B cell (primary cell): ENCODE results near the gene PDE3A. TPM values are rescaled to one million over a fixed set of nuclear protein-coding genes. Genes with fewer than 3 reads are reported as not detected.

Experiments
- ATAC-seq: fragments of 200-7000 bp; cut with Tn5 transposase; one replicate; pipeline ENCODE4 v1.10.0; 2021; ENCODE audit warnings: low read depth, mild to moderate bottlenecking, moderate number of reproducible peaks, moderate library complexity
- CTCF ChIA-PET: fragments of 350-600 bp; sonication (Branson Sonifier 250); formaldehyde crosslinking; loops from one replicate; lab custom pipeline; 2021; ENCODE audit warnings: antibody characterized with exemption, inconsistent platforms; lab: Charles Lee
- POLR2A ChIA-PET: fragments of 350-600 bp; sonication (Branson Sonifier 250); formaldehyde crosslinking; loops from one replicate; lab custom pipeline; 2021; ENCODE audit warnings: antibody characterized with exemption; lab: Charles Lee
- DNase-seq: peaks from one replicate; pipeline ENCODE4 v3.0.0; 2013
- H2AFZ ChIP-seq: 2 replicates; pipeline ENCODE4 v1.6.1; 2012; ENCODE audit warnings: mild to moderate bottlenecking, low read depth, low read length; ENCODE audit not compliant: insufficient read depth, poor library complexity, severe bottlenecking
- H3K27ac ChIP-seq, 2 donors: 1 replicate in 1 of 2; 2 replicates in 1 of 2; pipeline ENCODE4 v1.5.1; 2012 to 2013; ENCODE audit warnings: low read length in 2 of 2, mild to moderate bottlenecking in 2 of 2, moderate library complexity in 1 of 2
- H3K27me3 ChIP-seq, 4 experiments: fragments of 200-600 bp in 1 of 4; sonication (generic) in 1 of 4; replicated peaks in 1 of 4; 1 replicate in 2 of 4; 2 replicates in 2 of 4; pipeline versions ENCODE4 v1.6.1 to v1.7.0; 2013 to 2016; ENCODE audit warnings: low read length in 3 of 4, mild to moderate bottlenecking in 2 of 4, mixed read lengths in 1 of 4, moderate library complexity in 1 of 4; ENCODE audit not compliant: insufficient read depth in 4 of 4, control insufficient read depth in 3 of 4; ENCODE audit errors: control extremely low read depth in 1 of 4
- H3K36me3 ChIP-seq, 2 experiments: replicated peaks in 1 of 2; 1 replicate in 1 of 2; 2 replicates in 1 of 2; pipeline versions ENCODE4 v1.6.1 to v1.7.1; 2013; ENCODE audit warnings: low read length in 1 of 2; ENCODE audit not compliant: insufficient read depth in 2 of 2, control insufficient read depth in 1 of 2; ENCODE audit errors: control extremely low read depth in 1 of 2, extremely low read depth in 1 of 2
- H3K4me1 ChIP-seq, 2 donors: fragments of 200-600 bp in 1 of 2; sonication (generic) in 1 of 2; 1 replicate in 1 of 2; 2 replicates in 1 of 2; pipeline versions ENCODE4 v1.5.1 to v1.6.1; 2013 to 2017; ENCODE audit warnings: low read length in 2 of 2; ENCODE audit not compliant: control insufficient read depth in 2 of 2, insufficient read depth in 2 of 2
- H3K4me2 ChIP-seq: replicated peaks from 2 replicates; pipeline ENCODE3; 2012; ENCODE audit warnings: mild to moderate bottlenecking, low read depth, low read length; ENCODE audit not compliant: poor library complexity, severe bottlenecking
- H3K4me3 ChIP-seq, 5 experiments: fragments of 200-600 bp in 1 of 5; sonication (generic) in 1 of 5; 1 replicate in 3 of 5; 2 replicates in 2 of 5; pipeline versions ENCODE4 v1.5.1 to v1.7.0; 2011 to 2016; ENCODE audit warnings: low read length in 4 of 5, mild to moderate bottlenecking in 4 of 5, low read depth in 2 of 5, control low read depth in 1 of 5, moderate library complexity in 1 of 5; ENCODE audit not compliant: insufficient read depth in 1 of 5; ENCODE audit errors: control extremely low read depth in 1 of 5, extremely low read depth in 1 of 5
- H3K79me2 ChIP-seq: fragments of 200-600 bp; sonication (generic); one replicate; pipeline ENCODE4 v1.6.0; 2016; ENCODE audit warnings: low read length; ENCODE audit not compliant: control insufficient read depth, insufficient read depth
- H3K9ac ChIP-seq: fragments of 200-600 bp; sonication (generic); 2 replicates; pipeline ENCODE4 v1.6.1; 2017; ENCODE audit warnings: mild to moderate bottlenecking, low read length, moderate library complexity
- H3K9me3 ChIP-seq, 3 donors: one replicate each; pipeline versions ENCODE4 v1.6.1 to v1.7.1; 2013; ENCODE audit warnings: low read length in 2 of 3; ENCODE audit not compliant: control insufficient read depth in 2 of 3, insufficient read depth in 1 of 3; ENCODE audit errors: control extremely low read depth in 1 of 3
- H4K20me1 ChIP-seq: 2 replicates; pipeline ENCODE4 v1.6.0; 2012; ENCODE audit warnings: mild to moderate bottlenecking, low read length; ENCODE audit not compliant: insufficient read depth, control insufficient read depth, poor library complexity, severe bottlenecking
- H3K27ac Mint-ChIP-seq: one replicate; pipeline ENCODE4 v1.8.0; 2021; ENCODE audit warnings: mixed read lengths
- H3K27me3 Mint-ChIP-seq: one replicate; pipeline ENCODE4 v1.8.0; 2021; ENCODE audit warnings: mixed read lengths
- H3K4me1 Mint-ChIP-seq: one replicate; pipeline ENCODE4 v1.8.0; 2021; ENCODE audit warnings: mixed read lengths
- H3K4me3 Mint-ChIP-seq: one replicate; pipeline ENCODE4 v1.8.0; 2021; ENCODE audit warnings: mixed read lengths
- H3K9me3 Mint-ChIP-seq: one replicate; pipeline ENCODE4 v1.8.0; 2022; ENCODE audit warnings: mixed read lengths; ENCODE audit not compliant: insufficient read depth
- EZH2 ChIP-seq: IDR thresholded peaks from 2 replicates; pipeline ENCODE4 v1.6.1; 2012; ENCODE audit warnings: borderline replicate concordance, low read depth, mild to moderate bottlenecking, moderate library complexity, low read length; ENCODE audit not compliant: insufficient read depth, poor library complexity, severe bottlenecking
- WGBS: methylation state at CpG from one replicate; pipeline ENCODE4 v1.1.5; 2013; ENCODE audit warnings: missing lambda C conversion rate; ENCODE audit not compliant: insufficient coverage; 5-methylcytosine and 5-hydroxymethylcytosine counted together
- intact Hi-C: fragments of 100-400 bp; cut with micrococcal nuclease; formaldehyde crosslinking; loops from one replicate; pipeline ENCODE4 v1.10.0; 2022
- polyA plus RNA-seq: library from polyadenylated mRNA; depleted of rRNA; stranded (reverse); fragments of >200 nt; gene quantifications from 2 replicates; pipeline ENCODE4 v1.2.3, GENCODE V29; 2012
- total RNA-seq, 2 donors: library from RNA; stranded (reverse); fragments of 120-200 nt in 1 of 2; gene quantifications; 1 replicate in 1 of 2; 2 replicates in 1 of 2; pipeline versions ENCODE4 v1.2.3 to v1.2.4, GENCODE V29; 2013 to 2022
- TF ChIP-seq, protein P1 (sequence below): fragments of 200-600 bp; IDR thresholded peaks from one replicate; pipeline ENCODE4 v1.8.0; 2022; ENCODE audit warnings: antibody characterized with exemption, mild to moderate bottlenecking

Gene PDE3A
- total and polyA plus RNA-seq, 2 donors (not counting 1 experiment from before 2014, with no cell fraction given), result not detected

GRCh38 chr12:20585055-20585625 is 216.8 kb downstream of the PDE3A start:
- ChIA-PET CTCF (no interaction called here), POLR2A (no interaction called here)
- no peaks in the 10 kb centered on the region for H3K79me2 ChIP-seq
- Mint-ChIP-seq H3K4me3 (no peak overlapping the region), H3K4me1 (no peaks in the 10 kb centered on the region), H3K27ac (no peak overlapping the region), H3K9me3 (no peaks in the 10 kb centered on the region), H3K27me3 (no peaks in the 10 kb centered on the region)
- H4K20me1 ChIP-seq, result no peaks in the 10 kb centered on the region
- intact Hi-C loops, result no loop called here
- H3K4me2 ChIP-seq, result no peak overlapping the region
- H3K9ac ChIP-seq, result no peak overlapping the region
- ATAC-seq, result no peak
- TF ChIP-seq, protein P1, sequence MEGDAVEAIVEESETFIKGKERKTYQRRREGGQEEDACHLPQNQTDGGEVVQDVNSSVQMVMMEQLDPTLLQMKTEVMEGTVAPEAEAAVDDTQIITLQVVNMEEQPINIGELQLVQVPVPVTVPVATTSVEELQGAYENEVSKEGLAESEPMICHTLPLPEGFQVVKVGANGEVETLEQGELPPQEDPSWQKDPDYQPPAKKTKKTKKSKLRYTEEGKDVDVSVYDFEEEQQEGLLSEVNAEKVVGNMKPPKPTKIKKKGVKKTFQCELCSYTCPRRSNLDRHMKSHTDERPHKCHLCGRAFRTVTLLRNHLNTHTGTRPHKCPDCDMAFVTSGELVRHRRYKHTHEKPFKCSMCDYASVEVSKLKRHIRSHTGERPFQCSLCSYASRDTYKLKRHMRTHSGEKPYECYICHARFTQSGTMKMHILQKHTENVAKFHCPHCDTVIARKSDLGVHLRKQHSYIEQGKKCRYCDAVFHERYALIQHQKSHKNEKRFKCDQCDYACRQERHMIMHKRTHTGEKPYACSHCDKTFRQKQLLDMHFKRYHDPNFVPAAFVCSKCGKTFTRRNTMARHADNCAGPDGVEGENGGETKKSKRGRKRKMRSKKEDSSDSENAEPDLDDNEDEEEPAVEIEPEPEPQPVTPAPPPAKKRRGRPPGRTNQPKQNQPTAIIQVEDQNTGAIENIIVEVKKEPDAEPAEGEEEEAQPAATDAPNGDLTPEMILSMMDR, result no peak
- no peak for TF ChIP-seq EZH2
- no peaks in the 10 kb centered on the region for H3K27me3 ChIP-seq
- DNase-seq, result no peak
- peaks cover 0 to 2% (median 0%) of the 10 kb centered on the region in 3 donors for H3K9me3 ChIP-seq
- H3K4me3 ChIP-seq, result no peak overlapping the region
- no peak overlapping the region for H3K27ac ChIP-seq
- H3K4me1 ChIP-seq, result no peaks in the 10 kb centered on the region
- H3K36me3 ChIP-seq, result no peaks in the 10 kb centered on the region
- WGBS, result no CpG with 5 or more reads among the region's 3 CpGs
- no peak overlapping the region for H2AFZ ChIP-seq

DNA sequence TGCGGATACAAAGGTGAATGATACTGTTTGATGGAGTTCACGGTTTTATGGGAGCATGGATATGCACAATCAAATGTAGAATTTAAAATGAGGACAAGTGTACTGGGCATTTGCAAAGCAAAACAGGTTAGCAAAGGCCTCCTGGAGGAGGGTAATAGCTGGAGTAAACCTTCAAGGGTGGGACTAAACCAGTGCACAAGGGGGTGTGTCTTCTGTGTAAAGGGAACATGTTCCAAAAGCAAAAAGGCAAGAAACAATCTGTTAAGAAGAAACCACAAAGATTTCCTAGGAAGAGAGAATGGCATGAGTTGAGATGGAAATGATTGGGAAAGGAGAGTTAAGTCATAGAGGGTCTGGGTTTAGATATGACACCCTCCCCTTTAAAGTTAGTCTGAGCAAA is 217.6 kb downstream of the PDE3A start:
- no peaks in the 10 kb centered on the region for H3K4me1 Mint-ChIP-seq
- WGBS, result 82% methylated on average over 1 of the region's 2 CpGs
- CTCF ChIA-PET, result no interaction called here

More for the DNA sequence above, 217.6 kb downstream of the PDE3A start:
- no peak for TF ChIP-seq EZH2
- TF ChIP-seq, protein P1, result no peak
- H3K4me3 ChIP-seq, result no peak overlapping the region
- no peak overlapping the region for H3K4me3 Mint-ChIP-seq
- H3K36me3 ChIP-seq, result no peaks in the 10 kb centered on the region
- no peak for ATAC-seq
- H3K9me3 ChIP-seq, result peaks cover 0 to 2% (median 0%) of the 10 kb centered on the region in 3 donors
- H3K27ac ChIP-seq, result no peak overlapping the region
- H2AFZ ChIP-seq, result no peak overlapping the region
- intact Hi-C loops, result no loop called here
- no peaks in the 10 kb centered on the region for H3K79me2 ChIP-seq
- no peak overlapping the region for H3K9ac ChIP-seq
- no peaks in the 10 kb centered on the region for H3K4me1 ChIP-seq
- H4K20me1 ChIP-seq, result no peaks in the 10 kb centered on the region
- no peaks in the 10 kb centered on the region for H3K27me3 Mint-ChIP-seq
- POLR2A ChIA-PET, result no interaction called here
- H3K9me3 Mint-ChIP-seq, result no peaks in the 10 kb centered on the region
- H3K27ac Mint-ChIP-seq, result no peak overlapping the region
- H3K27me3 ChIP-seq, result no peaks in the 10 kb centered on the region
- no peak overlapping the region for H3K4me2 ChIP-seq
- no peak for DNase-seq
